ENCODE results near the gene TRIM54. TPM values are rescaled to one million over a fixed set of nuclear protein-coding genes. Genes with fewer than 3 reads are reported as not detected.

The TRIM54 gene
- total RNA-seq, 6 experiments from 2014 or later = 0.14 to 0.25 TPM; not detected in 4

DNA sequence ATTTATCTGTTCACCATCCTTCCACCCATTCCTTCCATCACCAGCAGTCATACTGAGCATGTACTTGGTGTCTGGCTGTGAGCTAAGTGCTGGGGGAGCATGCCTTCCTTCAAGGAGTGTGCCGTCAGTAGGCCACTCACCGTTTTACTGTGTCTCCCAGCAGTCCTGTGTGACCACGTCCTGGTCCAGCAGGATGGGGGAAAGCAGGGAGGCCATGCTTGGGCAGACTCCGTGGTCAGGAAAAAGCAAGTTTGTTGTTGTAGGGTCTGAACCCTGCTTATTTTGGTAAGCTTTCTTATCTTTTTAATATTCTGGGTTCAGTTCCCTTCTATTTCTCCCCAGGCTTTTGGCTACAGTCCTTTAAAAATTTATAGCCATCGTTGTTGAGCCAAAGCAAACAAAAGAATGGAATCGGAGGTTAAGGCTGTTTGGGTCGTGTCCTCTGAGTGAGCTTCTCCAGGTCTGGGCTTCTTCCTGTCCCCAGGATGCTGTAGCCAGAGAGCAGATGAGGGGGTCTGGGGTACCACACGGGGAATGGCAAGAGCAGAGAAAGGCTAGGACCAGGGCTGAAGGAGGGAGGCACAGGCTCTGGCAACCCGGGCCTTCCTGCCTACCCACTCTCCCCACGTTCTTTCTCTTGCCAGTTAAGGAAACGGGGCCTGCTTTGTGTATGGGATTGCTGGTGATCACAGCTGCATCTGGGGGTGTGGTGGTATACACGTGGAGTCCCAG, 32.9 kb upstream of the TRIM54 start:
- intact Hi-C loops (cut with DNase I) = no loop called here

DNA sequence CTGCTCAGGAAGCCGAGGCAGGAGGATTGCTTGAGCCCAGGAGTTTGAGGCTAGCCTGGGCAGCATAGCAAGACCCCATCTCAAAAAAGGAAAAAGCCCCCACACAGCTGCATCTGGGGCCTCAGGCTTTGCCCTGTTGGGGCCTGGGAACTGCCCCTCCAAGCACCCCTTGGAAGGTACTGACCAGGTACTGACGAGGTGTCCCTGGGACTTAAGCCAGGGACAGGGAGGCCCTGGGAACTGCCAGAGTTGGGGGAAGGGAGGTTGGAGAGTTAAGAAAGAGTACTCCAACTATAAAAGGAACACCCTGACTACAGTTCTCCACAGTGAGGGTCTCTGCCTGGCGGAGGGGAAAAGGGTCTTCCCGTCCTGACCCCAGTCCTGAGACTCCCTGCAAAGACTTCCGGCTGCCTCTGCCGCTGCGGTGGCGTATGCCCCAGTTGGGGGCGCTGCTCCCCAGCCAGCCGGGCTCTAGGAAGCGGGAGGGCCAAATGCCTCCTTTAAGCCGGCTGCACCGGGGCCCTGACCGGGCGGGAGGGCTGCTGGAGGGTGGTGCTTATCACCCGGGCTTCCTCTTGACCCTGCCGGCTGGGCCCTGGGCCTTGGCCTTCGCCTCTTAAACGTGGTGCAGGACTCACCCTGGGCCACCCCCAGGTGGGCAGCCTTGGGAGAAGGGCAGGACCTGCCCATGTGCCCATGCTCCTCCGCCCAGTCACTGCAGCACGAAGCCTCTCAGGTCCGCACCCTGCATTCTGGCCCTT, 32.2 kb upstream of the TRIM54 start:
- H3K36me3 ChIP-seq = no peaks in the 10 kb centered on the region
- ATAC-seq = peak; percentile 79 to 91 (median 84)
- no peaks in the 10 kb centered on the region for H3K27me3 ChIP-seq
- no peak overlapping the region for H3K27ac ChIP-seq
- intact Hi-C loops (cut with DNase I) = loop anchor here in 1 of 2 donors (10.0 kb wide), 1 partner anchor 55 kb away; the partner anchor contains the start of gene UCN
- 14% methylated on average over 5 of the region's 22 CpGs for WGBS (ENCODE audit: insufficient coverage, low coverage, low lambda C conversion rate, missing lambda C conversion rate)
- peak in 2 of 3 donors; percentile 61 to 63 for DNase-seq
- TF ChIP-seq, protein P1, sequence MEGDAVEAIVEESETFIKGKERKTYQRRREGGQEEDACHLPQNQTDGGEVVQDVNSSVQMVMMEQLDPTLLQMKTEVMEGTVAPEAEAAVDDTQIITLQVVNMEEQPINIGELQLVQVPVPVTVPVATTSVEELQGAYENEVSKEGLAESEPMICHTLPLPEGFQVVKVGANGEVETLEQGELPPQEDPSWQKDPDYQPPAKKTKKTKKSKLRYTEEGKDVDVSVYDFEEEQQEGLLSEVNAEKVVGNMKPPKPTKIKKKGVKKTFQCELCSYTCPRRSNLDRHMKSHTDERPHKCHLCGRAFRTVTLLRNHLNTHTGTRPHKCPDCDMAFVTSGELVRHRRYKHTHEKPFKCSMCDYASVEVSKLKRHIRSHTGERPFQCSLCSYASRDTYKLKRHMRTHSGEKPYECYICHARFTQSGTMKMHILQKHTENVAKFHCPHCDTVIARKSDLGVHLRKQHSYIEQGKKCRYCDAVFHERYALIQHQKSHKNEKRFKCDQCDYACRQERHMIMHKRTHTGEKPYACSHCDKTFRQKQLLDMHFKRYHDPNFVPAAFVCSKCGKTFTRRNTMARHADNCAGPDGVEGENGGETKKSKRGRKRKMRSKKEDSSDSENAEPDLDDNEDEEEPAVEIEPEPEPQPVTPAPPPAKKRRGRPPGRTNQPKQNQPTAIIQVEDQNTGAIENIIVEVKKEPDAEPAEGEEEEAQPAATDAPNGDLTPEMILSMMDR (IDR thresholded peaks at IDR 0.05) = peak; percentile 55 to 75 (median 64)
- TF ChIP-seq POLR2A (IDR thresholded peaks at IDR 0.05) = no peak
- no peaks in the 10 kb centered on the region for H3K9me3 ChIP-seq
- H3K4me1 ChIP-seq = no peaks in the 10 kb centered on the region
- no peak overlapping the region for H3K4me3 ChIP-seq

More for the DNA sequence above, 32.9 kb upstream of the TRIM54 start:
- H3K27ac ChIP-seq = no peak overlapping the region
- H3K27me3 ChIP-seq = no peaks in the 10 kb centered on the region
- no peaks in the 10 kb centered on the region for H3K36me3 ChIP-seq
- TF ChIP-seq POLR2A (IDR thresholded peaks at IDR 0.05) = no peak
- TF ChIP-seq, protein P1 (IDR thresholded peaks at IDR 0.05) = no peak
- ATAC-seq (no peak), DNase-seq (no peak)
- no peak overlapping the region for H3K4me3 ChIP-seq
- H3K9me3 ChIP-seq = no peaks in the 10 kb centered on the region
- WGBS (ENCODE audit: insufficient coverage, low coverage, low lambda C conversion rate, missing lambda C conversion rate) = 23% methylated on average over 11 of the region's 12 CpGs
- no peaks in the 10 kb centered on the region for H3K4me1 ChIP-seq

DNA sequence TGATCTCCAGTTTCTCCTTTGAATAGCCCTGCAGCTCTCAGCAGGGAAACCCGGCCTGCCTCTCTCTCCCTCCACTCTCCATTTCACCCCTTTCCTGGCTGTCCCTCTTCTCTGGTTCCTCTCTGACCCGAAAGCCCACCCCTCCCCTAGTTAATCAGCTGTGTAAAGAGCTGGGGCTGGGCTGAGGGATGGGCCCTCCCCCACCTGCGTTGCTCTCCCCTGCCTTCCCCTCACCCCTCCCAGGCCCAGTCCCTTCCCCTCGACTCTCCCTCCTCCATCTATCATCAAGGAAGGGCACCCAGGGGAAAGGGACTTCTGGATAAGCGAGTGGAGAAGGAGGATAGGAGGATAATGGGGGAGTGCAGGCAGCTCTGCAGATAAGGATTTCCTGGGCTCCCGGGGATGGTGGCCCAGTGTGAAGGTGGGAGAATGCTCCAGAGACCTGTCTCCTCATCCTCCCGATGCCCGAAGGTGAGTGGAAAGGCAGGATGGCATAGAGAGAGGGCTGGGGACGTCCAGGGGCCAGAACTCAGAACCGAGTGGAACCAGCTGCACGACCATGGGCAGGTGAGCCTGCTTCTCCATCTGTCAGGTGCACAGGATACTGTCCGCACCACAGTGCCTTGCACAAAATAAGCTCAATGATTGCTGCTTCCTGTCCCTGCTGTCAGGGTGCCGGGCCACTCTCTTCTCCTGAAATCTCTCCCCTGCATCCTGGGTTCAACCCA, 31.4 kb upstream of the TRIM54 start:
- H3K9me3 ChIP-seq = no peaks in the 10 kb centered on the region
- no peak for TF ChIP-seq POLR2A (IDR thresholded peaks at IDR 0.05)
- TF ChIP-seq, protein P1 (IDR thresholded peaks at IDR 0.05) = no peak
- no peak for DNase-seq
- intact Hi-C loops (cut with DNase I) = loop anchor here in 1 of 2 donors (10.0 kb wide), 1 partner anchor 54 kb away; the partner anchor contains the start of gene UCN
- no peak for ATAC-seq
- 55% methylated on average over 9 of the region's 13 CpGs for WGBS (ENCODE audit: insufficient coverage, low coverage, low lambda C conversion rate, missing lambda C conversion rate)
- no peak overlapping the region for H3K4me3 ChIP-seq
- no peaks in the 10 kb centered on the region for H3K4me1 ChIP-seq
- H3K36me3 ChIP-seq = no peaks in the 10 kb centered on the region
- no peak overlapping the region for H3K27ac ChIP-seq
- no peaks in the 10 kb centered on the region for H3K27me3 ChIP-seq

DNA sequence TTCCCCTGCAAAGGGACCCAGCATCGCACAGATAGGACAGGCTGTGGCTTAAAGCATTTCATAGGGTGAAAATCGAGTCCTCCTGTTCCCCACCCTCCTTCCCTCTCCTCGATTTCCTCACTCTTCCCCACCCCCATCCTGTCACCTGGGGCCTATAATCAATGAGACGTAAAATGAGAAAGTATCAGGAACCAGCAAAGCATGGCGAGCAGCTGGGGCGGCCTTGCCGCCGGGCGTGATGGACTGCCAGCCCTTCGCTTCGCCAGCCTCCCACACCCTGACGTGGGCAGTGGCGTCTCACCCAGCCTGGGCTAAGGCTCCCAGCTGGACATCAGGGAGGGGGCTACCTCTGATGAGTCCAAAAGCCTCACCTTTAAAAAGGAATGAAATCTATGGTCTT, 30.5 kb upstream of the TRIM54 start:
- no peak for ATAC-seq

More for the DNA sequence above, 30.5 kb upstream of the TRIM54 start:
- DNase-seq = no peak
- WGBS (ENCODE audit: insufficient coverage, low coverage, low lambda C conversion rate, missing lambda C conversion rate) = 37% methylated on average over 3 of the region's 13 CpGs
- Histone ChIP-seq H3K27ac (no peak overlapping the region), H3K9me3 (no peaks in the 10 kb centered on the region), H3K27me3 (no peaks in the 10 kb centered on the region), H3K36me3 (no peaks in the 10 kb centered on the region), H3K4me1 (no peaks in the 10 kb centered on the region), H3K4me3 (no peak overlapping the region)
- intact Hi-C loops (cut with DNase I) = loop anchor here in 1 of 2 donors (10.0 kb wide), 1 partner anchor 53 kb away; the partner anchor contains the start of gene UCN
- TF ChIP-seq POLR2A (IDR thresholded peaks at IDR 0.05) = no peak
- TF ChIP-seq, protein P1 (IDR thresholded peaks at IDR 0.05) = no peak

All from right lobe of liver (tissue), 6 donors.